Testis (tissue), 2 donors: ENCODE measurements around the gene RASSF8.

ENCODE experiments used
- CTCF ChIP-seq, 3 experiments: fragments of 450-650 bp in 2 of 3; fragments of 200-600 bp in 1 of 3; sonication (generic) in 1 of 3; IDR thresholded peaks; one replicate each; pipeline ENCODE4 v1.5.1; 2016 to 2019; ENCODE audit warnings: antibody characterized with exemption in 3 of 3, mild to moderate bottlenecking in 2 of 3, moderate library complexity in 1 of 3
- POLR2A ChIP-seq: fragments of 450-650 bp; IDR thresholded peaks from one replicate; pipeline ENCODE4 v1.6.1; 2017; ENCODE audit warnings: antibody characterized with exemption, mild to moderate bottlenecking, moderate library complexity

- TF ChIP-seq CTCF (IDR thresholded peaks at IDR 0.05) (no peak), POLR2A (no peak)
Measured at GRCh38 chr12:25950329-25951115, 8.0 kb upstream of the RASSF8 start.
